CD14-positive monocyte (primary cell): ENCODE measurements around the gene SFRP4. TPM values are rescaled to one million over a fixed set of nuclear protein-coding genes. Genes with fewer than 3 reads are reported as not detected.

Experiments used
- DNase-seq, 3 donors: peaks; one replicate each; pipeline ENCODE4 v3.0.0-alpha.2; 2011 to 2022
- H2AFZ ChIP-seq: 2 replicates; pipeline ENCODE4 v1.6.0; 2012; ENCODE audit warnings: mild to moderate bottlenecking, low read depth, low read length, inconsistent platforms; ENCODE audit not compliant: insufficient read depth, poor library complexity, severe bottlenecking
- H3K27ac ChIP-seq, 2 donors: 1 replicate in 1 of 2; 2 replicates in 1 of 2; pipeline ENCODE4 v1.5.1; 2012 to 2013; ENCODE audit warnings: low read length in 2 of 2, control low read depth in 1 of 2, inconsistent platforms in 1 of 2, low read depth in 1 of 2, mild to moderate bottlenecking in 1 of 2
- H3K27me3 ChIP-seq, 2 donors: one replicate each; pipeline versions ENCODE4 v1.6.0 to v1.6.1; 2011 to 2013; ENCODE audit warnings: low read length in 2 of 2; ENCODE audit not compliant: control insufficient read depth in 2 of 2, insufficient read depth in 2 of 2
- H3K36me3 ChIP-seq, 2 donors: replicated peaks in 1 of 2; 1 replicate in 1 of 2; 2 replicates in 1 of 2; pipeline versions ENCODE4 v1.5.1 to v1.6.1; 2012 to 2013; ENCODE audit warnings: low read length in 2 of 2, control low read depth in 1 of 2, inconsistent platforms in 1 of 2, mild to moderate bottlenecking in 1 of 2; ENCODE audit not compliant: insufficient read depth in 2 of 2, control insufficient read depth in 1 of 2
- H3K4me1 ChIP-seq, 2 donors: 1 replicate in 1 of 2; 2 replicates in 1 of 2; pipeline versions ENCODE4 v1.5.1 to v1.6.1; 2012 to 2013; ENCODE audit warnings: low read length in 2 of 2, control low read depth in 1 of 2, inconsistent platforms in 1 of 2, mild to moderate bottlenecking in 1 of 2, moderate library complexity in 1 of 2; ENCODE audit not compliant: insufficient read depth in 2 of 2, control insufficient read depth in 1 of 2
- H3K4me2 ChIP-seq: replicated peaks from 2 replicates; pipeline ENCODE3; 2012; ENCODE audit warnings: low read length, moderate library complexity, mild to moderate bottlenecking; ENCODE audit not compliant: poor library complexity, severe bottlenecking; ENCODE audit errors: extremely low read depth
- H3K4me3 ChIP-seq, 3 experiments: fragments of 200-600 bp in 1 of 3; sonication (generic) in 1 of 3; replicated peaks in 1 of 3; 1 replicate in 2 of 3; 2 replicates in 1 of 3; pipeline ENCODE4 v1.5.1; 2011 to 2013; ENCODE audit warnings: low read length in 3 of 3, mild to moderate bottlenecking in 3 of 3, control low read depth in 2 of 3, low read depth in 2 of 3, inconsistent platforms in 1 of 3, moderate library complexity in 1 of 3
- H3K79me2 ChIP-seq: 2 replicates; pipeline ENCODE4 v1.6.0; 2012; ENCODE audit warnings: mild to moderate bottlenecking, control low read depth, inconsistent platforms, low read length, moderate library complexity; ENCODE audit not compliant: insufficient read depth
- H3K9ac ChIP-seq: 2 replicates; pipeline ENCODE4 v1.6.0; 2017; ENCODE audit warnings: low read length, mild to moderate bottlenecking; ENCODE audit not compliant: insufficient read depth, poor library complexity, severe bottlenecking
- H3K9me3 ChIP-seq, 2 donors: replicated peaks in 1 of 2; 1 replicate in 1 of 2; 2 replicates in 1 of 2; pipeline versions ENCODE4 v1.5.1 to v1.6.1; 2012 to 2013; ENCODE audit warnings: low read length in 2 of 2, control low read depth in 1 of 2; ENCODE audit not compliant: control insufficient read depth in 1 of 2, insufficient read depth in 1 of 2
- H4K20me1 ChIP-seq: 2 replicates; pipeline ENCODE4 v1.6.0; 2012; ENCODE audit warnings: mild to moderate bottlenecking, low read length, control low read depth, moderate library complexity; ENCODE audit not compliant: insufficient read depth
- H3K27ac Mint-ChIP-seq, 7 donors: one replicate each; pipeline ENCODE4 v1.8.0; 2020; ENCODE audit warnings: mild to moderate bottlenecking in 7 of 7, mixed read lengths in 7 of 7, moderate library complexity in 6 of 7, inconsistent platforms in 2 of 7
- H3K27me3 Mint-ChIP-seq, 3 donors: one replicate each; pipeline ENCODE4 v1.8.0; 2021 to 2022; ENCODE audit warnings: low read depth in 3 of 3, mild to moderate bottlenecking in 3 of 3, mixed read lengths in 3 of 3, moderate library complexity in 3 of 3, inconsistent platforms in 1 of 3
- H3K36me3 Mint-ChIP-seq, 2 donors: one replicate each; pipeline ENCODE4 v1.8.0; 2020; ENCODE audit warnings: mixed read lengths in 2 of 2, inconsistent platforms in 1 of 2, mild to moderate bottlenecking in 1 of 2
- H3K4me1 Mint-ChIP-seq: one replicate; pipeline ENCODE4 v1.8.0; 2020; ENCODE audit warnings: mild to moderate bottlenecking, mixed read lengths
- H3K4me3 Mint-ChIP-seq, 2 donors: one replicate each; pipeline ENCODE4 v1.8.0; 2020; ENCODE audit warnings: mild to moderate bottlenecking in 2 of 2, mixed read lengths in 2 of 2, moderate library complexity in 1 of 2
- H3K9me3 Mint-ChIP-seq, 7 donors: one replicate each; pipeline ENCODE4 v1.8.0; 2020 to 2022; ENCODE audit warnings: mixed read lengths in 7 of 7, mild to moderate bottlenecking in 6 of 7, moderate library complexity in 6 of 7, inconsistent platforms in 2 of 7
- CTCF ChIP-seq: fragments of 200-600 bp; IDR thresholded peaks from one replicate; pipeline ENCODE4 v1.8.0; 2022; ENCODE audit warnings: antibody characterized with exemption, mild to moderate bottlenecking
- WGBS: methylation state at CpG from one replicate; pipeline ENCODE4 v1.1.5; 2013; ENCODE audit warnings: missing lambda C conversion rate; ENCODE audit not compliant: insufficient coverage; 5-methylcytosine and 5-hydroxymethylcytosine counted together
- intact Hi-C, 2 donors: fragments of 100-400 bp; cut with micrococcal nuclease; formaldehyde crosslinking; loops; one replicate each; pipeline versions ENCODE4 v1.15.0 to v1.15.1; 2023
- polyA plus RNA-seq, 3 donors: library from polyadenylated mRNA; depleted of rRNA in 1 of 3; unstranded in 2 of 3; stranded (reverse) in 1 of 3; fragments of 300-500 nt in 2 of 3; fragments of >200 nt in 1 of 3; fragmentation: Illumina TruSeq in 2 of 3; gene quantifications; 1 replicate in 2 of 3; 2 replicates in 1 of 3; pipeline ENCODE4 v1.2.3, GENCODE V29; 2012 to 2021

SFRP4 gene
- polyA plus RNA-seq, 3 donors, result not detected

- Histone ChIP-seq H3K79me2 (no peaks in the 10 kb centered on the region), H3K36me3 (no peaks in the 10 kb centered on the region), H3K27ac (no peak overlapping the region), H4K20me1 (no peaks in the 10 kb centered on the region), H2AFZ (no peak overlapping the region), H3K4me1 (no peaks in the 10 kb centered on the region), H3K9ac (no peak overlapping the region), H3K4me3 (no peak overlapping the region), H3K9me3 (no peaks in the 10 kb centered on the region), H3K4me2 (no peak overlapping the region), H3K27me3 (no peaks in the 10 kb centered on the region)
- Mint-ChIP-seq H3K9me3 (peaks cover 0 to 3% (median 0%) of the 10 kb centered on the region in 7 donors), H3K4me1 (no peaks in the 10 kb centered on the region), H3K27me3 (no peaks in the 10 kb centered on the region), H3K4me3 (no peak overlapping the region), H3K36me3 (no peaks in the 10 kb centered on the region), H3K27ac (no peak overlapping the region)
- intact Hi-C loops, result no loop called here
- no peak for TF ChIP-seq CTCF
- WGBS, result 80% methylated on average over 3 of the region's 5 CpGs
- DNase-seq, result no peak
These were observed 44.6 kb upstream of the SFRP4 start for GRCh38 chr7:37961251-37961650.

GRCh38 chr7:37960483-37960882 lies 43.9 kb upstream of the SFRP4 start:
- no peaks in the 10 kb centered on the region for H3K27me3 ChIP-seq
- no peak overlapping the region for H2AFZ ChIP-seq
- H4K20me1 ChIP-seq, result no peaks in the 10 kb centered on the region
- Mint-ChIP-seq H3K9me3 (peaks cover 0 to 9% (median 4%) of the 10 kb centered on the region in 7 donors), H3K36me3 (no peaks in the 10 kb centered on the region), H3K4me1 (no peaks in the 10 kb centered on the region), H3K4me3 (no peak overlapping the region), H3K27ac (no peak overlapping the region), H3K27me3 (no peaks in the 10 kb centered on the region)
- H3K79me2 ChIP-seq, result no peaks in the 10 kb centered on the region
- no peak for TF ChIP-seq CTCF
- DNase-seq, result no peak
- 94% methylated on average over 2 of the region's 2 CpGs for WGBS
- intact Hi-C loops, result no loop called here
- H3K4me3 ChIP-seq, result no peak overlapping the region
- H3K36me3 ChIP-seq, result no peaks in the 10 kb centered on the region
- H3K4me1 ChIP-seq, result no peaks in the 10 kb centered on the region
- H3K9ac ChIP-seq, result no peak overlapping the region
- no peaks in the 10 kb centered on the region for H3K9me3 ChIP-seq
- no peak overlapping the region for H3K27ac ChIP-seq
- H3K4me2 ChIP-seq, result no peak overlapping the region
